Keratinocyte (primary cell): ENCODE data around the gene PHIP. TPM values are rescaled to one million over a fixed set of nuclear protein-coding genes. Genes with fewer than 3 reads are reported as not detected.

ENCODE experiments used
- DNase-seq: peaks from one replicate; pipeline ENCODE4 v3.0.0-alpha.2; 2011; ENCODE audit warnings: low read depth, missing footprints, low spot score
- FAIRE-seq: peaks from 2 replicates; lab custom pipeline; 2011; peaks lifted over from hg19 to GRCh38; lab: Jason Lieb, UNC
- H2AFZ ChIP-seq: 2 replicates; pipeline ENCODE4 v1.6.0; 2012; ENCODE audit warnings: low read length, control low read depth, inconsistent platforms; ENCODE audit not compliant: control insufficient read depth
- H3K27ac ChIP-seq: 2 replicates; pipeline ENCODE4 v1.5.1; 2011; ENCODE audit warnings: low read length; ENCODE audit not compliant: control insufficient read depth, insufficient read depth
- H3K27me3 ChIP-seq: 3 replicates; pipeline ENCODE4 v1.6.0; 2011; ENCODE audit warnings: low read length; ENCODE audit not compliant: control insufficient read depth, insufficient read depth; ENCODE audit errors: extremely low read depth
- H3K36me3 ChIP-seq, 2 experiments: 2 replicates in 1 of 2; 3 replicates in 1 of 2; pipeline ENCODE4 v1.5.1; 2011; ENCODE audit warnings: low read length in 2 of 2, mild to moderate bottlenecking in 1 of 2; ENCODE audit not compliant: control insufficient read depth in 2 of 2, insufficient read depth in 2 of 2; ENCODE audit errors: extremely low read depth in 1 of 2
- H3K4me1 ChIP-seq: 3 replicates; pipeline ENCODE4 v1.5.1; 2011; ENCODE audit warnings: low read length; ENCODE audit not compliant: control insufficient read depth, insufficient read depth; ENCODE audit errors: extremely low read depth
- H3K4me2 ChIP-seq: 3 replicates; pipeline ENCODE4 v1.6.0; 2011; ENCODE audit warnings: low read depth, low read length; ENCODE audit not compliant: control insufficient read depth, insufficient read depth; ENCODE audit errors: extremely low read depth
- H3K4me3 ChIP-seq, 3 experiments: fragments of 200-600 bp in 1 of 3; sonication (generic) in 1 of 3; 2 replicates in 2 of 3; 3 replicates in 1 of 3; pipeline ENCODE4 v1.5.1; 2011 to 2016; ENCODE audit warnings: low read length in 3 of 3, mild to moderate bottlenecking in 3 of 3, control low read depth in 2 of 3, inconsistent platforms in 1 of 3, low read depth in 1 of 3, mixed read lengths in 1 of 3, mixed run types in 1 of 3, moderate library complexity in 1 of 3; ENCODE audit not compliant: control insufficient read depth in 2 of 3, insufficient read depth in 2 of 3; ENCODE audit errors: extremely low read depth in 1 of 3
- H3K79me2 ChIP-seq: 2 replicates; pipeline ENCODE4 v1.6.0; 2012; ENCODE audit warnings: low read length; ENCODE audit not compliant: control insufficient read depth, insufficient read depth
- H3K9ac ChIP-seq: 3 replicates; pipeline ENCODE4 v1.6.0; 2011; ENCODE audit warnings: low read length; ENCODE audit not compliant: control insufficient read depth, insufficient read depth; ENCODE audit errors: extremely low read depth
- H3K9me1 ChIP-seq: 3 replicates; pipeline ENCODE4 v1.6.0; 2011; ENCODE audit warnings: low read length; ENCODE audit not compliant: control insufficient read depth, insufficient read depth; ENCODE audit errors: extremely low read depth
- H3K9me3 ChIP-seq: 2 replicates; pipeline ENCODE4 v1.5.1; 2012; ENCODE audit warnings: low read depth, low read length; ENCODE audit not compliant: control insufficient read depth
- H4K20me1 ChIP-seq: 3 replicates; pipeline ENCODE4 v1.6.0; 2011; ENCODE audit warnings: low read length; ENCODE audit not compliant: control insufficient read depth, insufficient read depth; ENCODE audit errors: extremely low read depth
- EZH2 ChIP-seq: IDR thresholded peaks from one replicate; pipeline ENCODE4 v1.6.1; 2012; ENCODE audit warnings: inconsistent platforms, mild to moderate bottlenecking, low read length, moderate library complexity
- dilution Hi-C: fragments of 300-500 bp; cut with MboI; formaldehyde crosslinking; loops from one replicate; pipeline ENCODE4 v1.7.0; 2020; ENCODE audit warnings: low sequenced_read_pairs; ENCODE audit not compliant: extremely low pct_ligation_motif_present
- polyA plus RNA-seq, 5 experiments: library from polyadenylated mRNA; depleted of rRNA in 3 of 5; stranded (reverse) in 3 of 5; stranded (forward) in 1 of 5; unstranded in 1 of 5; fragments of >200 nt; gene quantifications; 1 replicate in 1 of 5; 2 replicates in 3 of 5; 3 replicates in 1 of 5; pipeline versions ENCODE4 v1.2.1 to v1.2.3, GENCODE V29; 2011 to 2012; ENCODE audit warnings: missing spikeins in 2 of 5, low read depth in 1 of 5, low replicate concordance in 1 of 5
- TF ChIP-seq, protein P1 (sequence below), 3 experiments: IDR thresholded peaks in 1 of 3; conservative IDR thresholded peaks in 1 of 3; optimal IDR thresholded peaks in 1 of 3; 2 replicates in 2 of 3; 3 replicates in 1 of 3; pipeline versions ENCODE3 to v1.5.1; 2011; ENCODE audit warnings: low read length in 3 of 3, mild to moderate bottlenecking in 3 of 3, moderate library complexity in 2 of 3, control low read depth in 1 of 3, inconsistent platforms in 1 of 3; ENCODE audit not compliant: insufficient read depth in 2 of 3; ENCODE audit errors: extremely low read depth in 1 of 3

The PHIP gene
- polyA plus RNA-seq, 1 donor (not counting 4 experiments of a cell fraction or from before 2014, with no cell fraction given) = 7.9 TPM

DNA sequence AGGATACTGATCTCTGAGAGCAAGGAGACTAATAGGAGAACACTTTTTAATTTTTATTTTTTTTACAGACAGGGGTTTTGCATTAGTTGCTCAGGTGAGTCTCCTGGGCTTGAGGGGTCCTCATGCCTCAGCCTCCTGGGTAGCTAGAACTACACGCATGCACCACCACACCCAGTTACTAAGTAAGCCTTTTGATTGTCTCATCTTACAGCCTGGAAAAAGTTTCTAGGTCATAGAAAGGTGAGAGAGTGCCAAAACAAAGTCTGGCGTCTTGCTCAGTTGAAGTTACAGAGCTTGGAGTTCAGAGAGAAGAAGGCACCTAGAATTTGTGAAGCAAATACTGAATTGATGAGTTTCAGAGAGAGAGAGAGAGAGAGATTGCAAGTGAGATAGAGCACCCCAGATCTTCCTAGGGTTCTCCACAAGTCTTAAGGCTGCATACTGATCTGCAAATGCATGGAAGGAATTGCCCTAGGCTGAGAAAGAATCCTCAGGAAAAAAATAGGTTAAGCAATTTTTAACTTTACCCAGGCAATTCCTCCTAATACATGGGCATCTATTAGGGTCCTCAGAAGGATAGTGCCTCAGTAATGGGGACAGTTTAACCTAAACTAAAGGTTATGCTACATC lies 37.6 kb upstream of the PHIP start:
- Histone ChIP-seq H3K79me2 (no peaks in the 10 kb centered on the region), H3K9me3 (no peaks in the 10 kb centered on the region), H3K9me1 (no peaks in the 10 kb centered on the region), H3K4me2 (no peak overlapping the region), H4K20me1 (no peaks in the 10 kb centered on the region), H3K4me1 (no peaks in the 10 kb centered on the region), H3K27ac (no peak overlapping the region), H3K36me3 (no peaks in the 10 kb centered on the region), H2AFZ (no peak overlapping the region), H3K4me3 (no peak overlapping the region), H3K27me3 (no peaks in the 10 kb centered on the region), H3K9ac (no peak overlapping the region)
- dilution Hi-C loops = no loop called here
- no peak for FAIRE-seq
- TF ChIP-seq EZH2 = no peak
- TF ChIP-seq, protein P1, sequence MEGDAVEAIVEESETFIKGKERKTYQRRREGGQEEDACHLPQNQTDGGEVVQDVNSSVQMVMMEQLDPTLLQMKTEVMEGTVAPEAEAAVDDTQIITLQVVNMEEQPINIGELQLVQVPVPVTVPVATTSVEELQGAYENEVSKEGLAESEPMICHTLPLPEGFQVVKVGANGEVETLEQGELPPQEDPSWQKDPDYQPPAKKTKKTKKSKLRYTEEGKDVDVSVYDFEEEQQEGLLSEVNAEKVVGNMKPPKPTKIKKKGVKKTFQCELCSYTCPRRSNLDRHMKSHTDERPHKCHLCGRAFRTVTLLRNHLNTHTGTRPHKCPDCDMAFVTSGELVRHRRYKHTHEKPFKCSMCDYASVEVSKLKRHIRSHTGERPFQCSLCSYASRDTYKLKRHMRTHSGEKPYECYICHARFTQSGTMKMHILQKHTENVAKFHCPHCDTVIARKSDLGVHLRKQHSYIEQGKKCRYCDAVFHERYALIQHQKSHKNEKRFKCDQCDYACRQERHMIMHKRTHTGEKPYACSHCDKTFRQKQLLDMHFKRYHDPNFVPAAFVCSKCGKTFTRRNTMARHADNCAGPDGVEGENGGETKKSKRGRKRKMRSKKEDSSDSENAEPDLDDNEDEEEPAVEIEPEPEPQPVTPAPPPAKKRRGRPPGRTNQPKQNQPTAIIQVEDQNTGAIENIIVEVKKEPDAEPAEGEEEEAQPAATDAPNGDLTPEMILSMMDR (optimal IDR thresholded peaks at IDR 0.05 in 1 of 3, IDR thresholded peaks at IDR 0.05 in 1 of 3, conservative IDR thresholded peaks at IDR 0.05 in 1 of 3; ENCODE audit: extremely low read depth in 1 of 3, insufficient read depth in 2 of 3, low read length in 3 of 3) = no peak
- no peak for DNase-seq

DNA sequence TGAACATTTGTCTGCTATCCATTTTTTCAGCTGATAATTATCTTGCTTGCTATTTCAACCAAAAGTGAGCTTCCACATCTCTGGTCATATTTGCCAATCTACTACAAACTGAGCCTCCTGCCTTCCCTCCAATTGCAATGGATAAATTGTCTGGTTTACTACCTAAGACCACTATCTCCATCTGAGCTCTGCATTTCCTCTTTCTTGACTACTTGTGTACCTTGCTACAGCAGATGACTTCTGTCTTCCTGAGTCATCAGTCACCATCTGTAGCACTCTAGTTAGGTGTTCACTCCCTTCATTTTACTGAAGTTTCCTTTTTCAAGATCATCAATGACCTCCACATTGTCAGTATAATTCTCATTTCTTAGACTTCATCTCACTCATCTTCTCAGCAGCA lies 33.5 kb upstream of the PHIP start:
- dilution Hi-C loops = no loop called here

More for the DNA sequence above, 33.5 kb upstream of the PHIP start:
- TF ChIP-seq, protein P1 (optimal IDR thresholded peaks at IDR 0.05 in 1 of 3, IDR thresholded peaks at IDR 0.05 in 1 of 3, conservative IDR thresholded peaks at IDR 0.05 in 1 of 3; ENCODE audit: extremely low read depth in 1 of 3, insufficient read depth in 2 of 3, low read length in 3 of 3) = no peak
- TF ChIP-seq EZH2 = no peak
- no peak overlapping the region for H3K9ac ChIP-seq
- no peaks in the 10 kb centered on the region for H3K9me3 ChIP-seq
- no peaks in the 10 kb centered on the region for H3K27me3 ChIP-seq
- H3K79me2 ChIP-seq = no peaks in the 10 kb centered on the region
- no peaks in the 10 kb centered on the region for H3K4me1 ChIP-seq
- H3K36me3 ChIP-seq = no peaks in the 10 kb centered on the region
- no peak overlapping the region for H3K4me2 ChIP-seq
- no peak overlapping the region for H3K4me3 ChIP-seq
- DNase-seq (no peak), FAIRE-seq (no peak)
- no peaks in the 10 kb centered on the region for H4K20me1 ChIP-seq
- no peak overlapping the region for H3K27ac ChIP-seq
- no peak overlapping the region for H2AFZ ChIP-seq
- H3K9me1 ChIP-seq = no peaks in the 10 kb centered on the region
